Smooth muscle cell (in vitro differentiated cells): ENCODE results near the gene KCNQ1. TPM values are rescaled to one million over a fixed set of nuclear protein-coding genes. Genes with fewer than 3 reads are reported as not detected.

ENCODE experiments used
- DNase-seq: peaks from one replicate; lab custom pipeline; 2025; ENCODE audit not compliant: unreplicated experiment; lab: John Stamatoyannopoulos, UW
- H2AFZ ChIP-seq: fragments of 200-600 bp; sonication (generic); 2 replicates; pipeline ENCODE4 v1.6.0; 2016; ENCODE audit warnings: antibody characterized with exemption, low read depth, mild to moderate bottlenecking
- H3F3A ChIP-seq: fragments of 200-600 bp; sonication (generic); 2 replicates; pipeline ENCODE4 v1.6.0; 2017; ENCODE audit warnings: antibody characterized with exemption, low read depth
- H3K27ac ChIP-seq: fragments of 200-600 bp; sonication (generic); 2 replicates; pipeline ENCODE4 v1.5.1; 2016; ENCODE audit warnings: low read depth, mild to moderate bottlenecking
- H3K27me3 ChIP-seq: fragments of 200-600 bp; sonication (generic); 2 replicates; pipeline ENCODE4 v1.6.1; 2016; ENCODE audit warnings: low read depth, mild to moderate bottlenecking
- H3K36me3 ChIP-seq: fragments of 200-600 bp; sonication (generic); 2 replicates; pipeline ENCODE4 v1.5.1; 2016; ENCODE audit warnings: low read depth
- H3K4me1 ChIP-seq: fragments of 200-600 bp; sonication (generic); 2 replicates; pipeline ENCODE4 v1.5.1; 2016; ENCODE audit warnings: low read depth
- H3K4me2 ChIP-seq: fragments of 200-600 bp; sonication (generic); 2 replicates; pipeline ENCODE4 v1.6.0; 2016; ENCODE audit warnings: mild to moderate bottlenecking
- H3K4me3 ChIP-seq: fragments of 200-600 bp; sonication (generic); 2 replicates; pipeline ENCODE4 v1.5.1; 2016; ENCODE audit warnings: mild to moderate bottlenecking
- H3K79me2 ChIP-seq: fragments of 200-600 bp; sonication (generic); 2 replicates; pipeline ENCODE4 v1.6.0; 2016; ENCODE audit warnings: low read depth, mild to moderate bottlenecking
- H3K9ac ChIP-seq: fragments of 200-600 bp; sonication (generic); 2 replicates; pipeline ENCODE4 v1.6.0; 2016; ENCODE audit warnings: low read depth
- H3K9me3 ChIP-seq: fragments of 200-600 bp; sonication (generic); replicated peaks from 2 replicates; pipeline ENCODE4 v1.5.1; 2016; ENCODE audit warnings: low read depth
- H4K20me1 ChIP-seq: fragments of 200-600 bp; sonication (generic); 2 replicates; pipeline ENCODE4 v1.6.0; 2016; ENCODE audit warnings: low read depth
- WGBS: methylation state at CpG from one replicate; pipeline ENCODE4 v1.1.7; 2016; ENCODE audit warnings: low lambda C conversion rate; 5-methylcytosine and 5-hydroxymethylcytosine counted together
- polyA plus RNA-seq: library from polyadenylated mRNA; unstranded; fragments of >200 nt; fragmentation: Nextera tagmentation; extraction: Ambion mirVana; gene quantifications from 2 replicates; pipeline ENCODE4 v1.2.1, GENCODE V29; 2016
- total RNA-seq: library from RNA; depleted of rRNA; stranded (reverse); fragments of >200 nt; gene quantifications from 2 replicates; pipeline ENCODE4 v1.2.3, GENCODE V29; 2014
- TF ChIP-seq, protein P1 (sequence below): fragments of 200-600 bp; sonication (generic); IDR thresholded peaks from 2 replicates; pipeline ENCODE4 v1.5.1; 2017; ENCODE audit warnings: borderline replicate concordance, mild to moderate bottlenecking, antibody characterized with exemption; ENCODE audit not compliant: insufficient read depth, poor library complexity, severe bottlenecking

KCNQ1 gene
- total and polyA plus RNA-seq, 2 experiments from 2014 or later, result 1.3 to 2.3 TPM

DNA sequence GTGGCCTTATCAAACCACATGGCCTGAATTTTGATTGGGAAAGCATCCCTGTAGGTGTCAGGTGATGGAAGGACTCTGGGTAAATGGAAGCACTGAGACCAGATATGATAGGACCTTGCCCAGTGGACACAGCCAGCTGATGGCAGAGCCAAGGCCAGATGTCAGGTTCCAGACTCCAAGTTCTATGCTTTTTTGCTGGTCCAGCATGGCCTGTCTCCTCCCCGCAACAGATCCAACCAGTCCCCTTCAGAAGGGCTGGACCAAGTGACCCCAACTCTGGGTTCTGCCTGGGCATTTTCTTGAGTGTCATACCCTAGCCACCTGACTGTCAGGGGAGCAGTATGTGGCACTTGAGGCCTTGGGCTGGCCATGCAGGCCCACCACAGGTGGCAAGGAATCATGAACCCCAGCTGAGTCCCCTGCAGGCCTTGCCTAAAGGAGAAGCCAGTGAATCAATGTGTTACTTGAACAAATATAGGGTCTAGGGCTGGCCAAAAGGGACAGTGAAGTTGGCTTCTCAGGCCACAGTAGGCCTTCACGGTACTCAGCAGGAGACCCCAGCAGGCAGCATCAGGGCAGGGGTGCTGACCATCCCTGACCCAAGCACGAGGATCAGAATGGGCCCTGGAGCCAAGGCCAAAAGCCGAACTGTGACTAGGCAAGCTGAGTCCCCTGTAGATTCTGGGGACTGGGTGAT is 227.9 kb downstream of the KCNQ1 start:
- 93% methylated on average over 4 of the region's 4 CpGs for WGBS
- H3K79me2 ChIP-seq, result peaks cover 84% of the 10 kb centered on the region
- peaks cover 100% of the 10 kb centered on the region for H4K20me1 ChIP-seq
- no peaks in the 10 kb centered on the region for H3K36me3 ChIP-seq
- TF ChIP-seq, protein P1, sequence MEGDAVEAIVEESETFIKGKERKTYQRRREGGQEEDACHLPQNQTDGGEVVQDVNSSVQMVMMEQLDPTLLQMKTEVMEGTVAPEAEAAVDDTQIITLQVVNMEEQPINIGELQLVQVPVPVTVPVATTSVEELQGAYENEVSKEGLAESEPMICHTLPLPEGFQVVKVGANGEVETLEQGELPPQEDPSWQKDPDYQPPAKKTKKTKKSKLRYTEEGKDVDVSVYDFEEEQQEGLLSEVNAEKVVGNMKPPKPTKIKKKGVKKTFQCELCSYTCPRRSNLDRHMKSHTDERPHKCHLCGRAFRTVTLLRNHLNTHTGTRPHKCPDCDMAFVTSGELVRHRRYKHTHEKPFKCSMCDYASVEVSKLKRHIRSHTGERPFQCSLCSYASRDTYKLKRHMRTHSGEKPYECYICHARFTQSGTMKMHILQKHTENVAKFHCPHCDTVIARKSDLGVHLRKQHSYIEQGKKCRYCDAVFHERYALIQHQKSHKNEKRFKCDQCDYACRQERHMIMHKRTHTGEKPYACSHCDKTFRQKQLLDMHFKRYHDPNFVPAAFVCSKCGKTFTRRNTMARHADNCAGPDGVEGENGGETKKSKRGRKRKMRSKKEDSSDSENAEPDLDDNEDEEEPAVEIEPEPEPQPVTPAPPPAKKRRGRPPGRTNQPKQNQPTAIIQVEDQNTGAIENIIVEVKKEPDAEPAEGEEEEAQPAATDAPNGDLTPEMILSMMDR, result no peak
- H3K27ac ChIP-seq, result no peak overlapping the region
- H3K9me3 ChIP-seq, result no peaks in the 10 kb centered on the region
- no peaks in the 10 kb centered on the region for H3F3A ChIP-seq
- H3K4me2 ChIP-seq, result no peak overlapping the region
- no peak overlapping the region for H2AFZ ChIP-seq
- H3K4me3 ChIP-seq, result no peak overlapping the region
- peaks cover 16% of the 10 kb centered on the region for H3K4me1 ChIP-seq
- H3K9ac ChIP-seq, result no peak overlapping the region
- DNase-seq, result no peak
- H3K27me3 ChIP-seq, result no peaks in the 10 kb centered on the region

DNA sequence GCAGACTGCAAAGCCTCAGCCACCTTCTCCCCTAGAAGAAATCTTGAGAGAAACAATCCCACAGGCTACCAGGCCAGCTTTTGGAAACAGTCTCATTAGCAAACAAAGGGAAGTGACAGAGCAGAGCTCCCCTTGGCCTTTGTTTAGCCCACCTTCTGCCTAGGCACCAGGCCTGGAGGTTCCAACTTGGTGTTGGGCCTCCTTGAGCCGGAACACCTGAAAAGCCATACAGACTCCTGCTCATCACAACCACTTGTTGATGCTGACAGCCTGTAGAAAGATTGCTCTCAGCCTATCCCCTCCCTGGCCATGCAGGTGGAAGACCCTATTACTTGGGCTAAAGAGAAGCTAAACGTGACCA is 228.4 kb downstream of the KCNQ1 start:
- 96% methylated on average over 2 of the region's 2 CpGs for WGBS
- TF ChIP-seq, protein P1, result no peak
- Histone ChIP-seq H3K4me3 (no peak overlapping the region), H3K9me3 (no peaks in the 10 kb centered on the region), H3K79me2 (peaks cover 84% of the 10 kb centered on the region), H3K9ac (no peak overlapping the region), H3K36me3 (no peaks in the 10 kb centered on the region), H2AFZ (no peak overlapping the region), H4K20me1 (peaks cover 100% of the 10 kb centered on the region), H3K27ac (no peak overlapping the region), H3F3A (no peaks in the 10 kb centered on the region), H3K27me3 (no peaks in the 10 kb centered on the region), H3K4me1 (peaks cover 16% of the 10 kb centered on the region), H3K4me2 (no peak overlapping the region)
- no peak for DNase-seq

DNA sequence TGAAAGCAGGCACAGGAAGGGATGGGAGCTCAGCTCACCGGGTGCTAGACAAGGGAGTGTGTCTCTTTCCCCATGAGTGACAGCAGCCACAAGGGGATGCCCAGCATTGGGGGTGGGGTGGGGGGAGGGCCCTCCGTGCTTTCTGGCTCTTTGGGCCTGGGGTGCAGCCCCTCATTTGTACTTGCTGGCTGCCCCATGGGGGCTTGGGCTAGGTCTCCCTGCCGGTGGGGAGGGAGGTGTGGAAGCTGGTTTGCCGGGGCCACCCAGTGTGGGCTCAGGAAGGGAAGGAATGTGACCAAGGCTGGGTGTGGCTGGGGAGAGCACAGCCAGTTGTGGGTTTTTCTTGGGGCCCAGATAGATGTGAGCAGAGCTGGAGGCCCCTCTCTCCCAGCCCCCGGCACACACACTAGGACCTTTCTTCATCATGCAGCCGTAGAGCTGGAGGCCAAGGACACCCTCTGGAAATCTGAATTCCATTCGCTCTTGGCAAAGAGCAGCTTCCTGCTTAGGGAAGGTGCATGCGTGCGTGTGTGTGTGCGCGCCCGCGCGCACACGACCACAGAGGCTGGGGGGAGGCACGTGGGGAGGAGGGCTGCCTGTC is 229.2 kb downstream of the KCNQ1 start:
- Histone ChIP-seq H3K36me3 (no peaks in the 10 kb centered on the region), H4K20me1 (peaks cover 100% of the 10 kb centered on the region), H2AFZ (no peak overlapping the region), H3K4me2 (peak overlapping the region; percentile 12), H3K27me3 (no peaks in the 10 kb centered on the region), H3K9ac (no peak overlapping the region), H3K9me3 (no peaks in the 10 kb centered on the region), H3F3A (no peaks in the 10 kb centered on the region), H3K4me1 (peaks cover 16% of the 10 kb centered on the region), H3K79me2 (peaks cover 83% of the 10 kb centered on the region), H3K27ac (no peak overlapping the region), H3K4me3 (no peak overlapping the region)
- 85% methylated on average over 16 of the region's 16 CpGs for WGBS
- TF ChIP-seq, protein P1, result no peak
- no peak for DNase-seq
